HG02943 (cell line): Measurements from ENCODE around the gene ALG6.
"Not testable (repeated sequence)": the region's sequence is repeated elsewhere in the genome, so short reads cannot be mapped to it uniquely, and the experiment has no call there.

Experiments
- ATAC-seq: cut with Tn5 transposase; IDR thresholded peaks from one replicate; pipeline ENCODE4 v1.9.1; 2021; ENCODE audit warnings: mild to moderate bottlenecking, low read depth, moderate library complexity; ENCODE audit not compliant: unreplicated experiment

The ALG6 gene

GRCh38 chr1:63411066-63411465 lies 43.6 kb downstream of the ALG6 start:
- ATAC-seq, result no peak

GRCh38 chr1:63413394-63413793 lies 46.0 kb downstream of the ALG6 start:
- no peak for ATAC-seq

GRCh38 chr1:63414691-63415365 lies 47.4 kb downstream of the ALG6 start:
- ATAC-seq, result no peak

GRCh38 chr1:63418101-63418500 lies 50.7 kb downstream of the ALG6 start:
- no peak for ATAC-seq

GRCh38 chr1:63420746-63421145 lies 53.3 kb downstream of the ALG6 start:
- ATAC-seq, result not testable (repeated sequence)

GRCh38 chr1:63423649-63424048 lies 56.2 kb downstream of the ALG6 start:
- no peak for ATAC-seq

GRCh38 chr1:63428815-63429214 lies 61.4 kb downstream of the ALG6 start:
- ATAC-seq, result no peak

GRCh38 chr1:63429281-63429680 lies 61.9 kb downstream of the ALG6 start:
- ATAC-seq, result no peak

- ATAC-seq, result no peak
These were observed 67.7 kb downstream of the ALG6 start for GRCh38 chr1:63435161-63435560.

GRCh38 chr1:63442141-63442475 lies 74.7 kb downstream of the ALG6 start:
- no peak for ATAC-seq

- no peak for ATAC-seq
These were observed 81.4 kb downstream of the ALG6 start for GRCh38 chr1:63448731-63449246.

- ATAC-seq, result no peak
These were observed 83.0 kb downstream of the ALG6 start for GRCh38 chr1:63450416-63450815.

GRCh38 chr1:63453232-63453631 lies 85.8 kb downstream of the ALG6 start:
- no peak for ATAC-seq

- no peak for ATAC-seq
These were observed 86.8 kb downstream of the ALG6 start for GRCh38 chr1:63454269-63454668.

GRCh38 chr1:63458750-63459149 lies 91.3 kb downstream of the ALG6 start:
- ATAC-seq, result no peak

- no peak for ATAC-seq
These were observed 94.3 kb downstream of the ALG6 start for GRCh38 chr1:63461661-63462230.

- ATAC-seq, result no peak
These were observed 95.8 kb downstream of the ALG6 start for GRCh38 chr1:63463248-63463647.

GRCh38 chr1:63466181-63466580 lies 98.8 kb downstream of the ALG6 start:
- ATAC-seq, result no peak

- no peak for ATAC-seq
These were observed 99.3 kb downstream of the ALG6 start for GRCh38 chr1:63466759-63467158.

GRCh38 chr1:63468683-63469082 lies 101.3 kb downstream of the ALG6 start:
- ATAC-seq, result not testable (repeated sequence)

GRCh38 chr1:63475761-63476160 lies 108.3 kb downstream of the ALG6 start:
- ATAC-seq, result no peak

GRCh38 chr1:63480057-63480456 lies 112.6 kb downstream of the ALG6 start:
- no peak for ATAC-seq
